A673 (cell line): ENCODE measurements around the gene TTC21A. TPM values are rescaled to one million over a fixed set of nuclear protein-coding genes. Genes with fewer than 3 reads are reported as not detected.

Experiments used
- BruUV-seq: library from RNA; stranded (reverse); fragments of 400-500 nt; replicated peaks from 2 replicates; lab custom pipeline; 2021; lab: Mats Ljungman, UMichigan
- CTCF ChIA-PET: fragments of 300-600 bp; sonication (Branson Sonifier 250); formaldehyde crosslinking; loops from one replicate; lab custom pipeline; 2022; ENCODE audit warnings: antibody characterized with exemption; lab: Charles Lee
- POLR2A ChIA-PET: fragments of 300-600 bp; sonication (Branson Sonifier 250); formaldehyde crosslinking; loops from one replicate; lab custom pipeline; 2022; ENCODE audit warnings: antibody characterized with exemption; ENCODE audit not compliant: low non-redundant PET; lab: Charles Lee
- DNase-seq: peaks from one replicate; pipeline ENCODE4 v3.0.0-alpha.2; 2015; ENCODE audit warnings: low spot score
- H3K27ac ChIP-seq: fragments of 200-600 bp; sonication (generic); 2 replicates; pipeline ENCODE4 v1.5.1; 2016; ENCODE audit warnings: mixed run types, low read depth, mild to moderate bottlenecking, mixed read lengths, antibody characterized with exemption, low read length; ENCODE audit not compliant: poor library complexity, severe bottlenecking
- H3K27me3 ChIP-seq: fragments of 200-600 bp; sonication (generic); replicated peaks from 2 replicates; pipeline ENCODE4 v1.6.1; 2017; ENCODE audit warnings: mixed run types, low read depth, mild to moderate bottlenecking, mixed read lengths, antibody characterized with exemption, low read length; ENCODE audit not compliant: insufficient read depth, poor library complexity
- H3K36me3 ChIP-seq: fragments of 200-600 bp; sonication (generic); 2 replicates; pipeline ENCODE4 v1.6.1; 2016; ENCODE audit warnings: mixed run types, mild to moderate bottlenecking, mixed read lengths, antibody characterized with exemption, low read length; ENCODE audit not compliant: insufficient read depth, poor library complexity, severe bottlenecking
- H3K4me1 ChIP-seq: fragments of 200-600 bp; sonication (generic); 2 replicates; pipeline ENCODE4 v1.6.1; 2017; ENCODE audit warnings: mixed run types, mild to moderate bottlenecking, mixed read lengths, antibody characterized with exemption, low read length; ENCODE audit not compliant: insufficient read depth, poor library complexity, severe bottlenecking
- H3K4me3 ChIP-seq: fragments of 200-600 bp; sonication (generic); 2 replicates; pipeline ENCODE4 v1.5.1; 2016; ENCODE audit warnings: low read depth, mixed run types, mild to moderate bottlenecking, mixed read lengths, low read length; ENCODE audit not compliant: poor library complexity, severe bottlenecking
- H3K9me3 ChIP-seq: fragments of 200-600 bp; sonication (generic); 2 replicates; pipeline ENCODE4 v1.6.1; 2016; ENCODE audit warnings: mixed run types, low read depth, mild to moderate bottlenecking, mixed read lengths, antibody characterized with exemption, low read length; ENCODE audit not compliant: poor library complexity, severe bottlenecking
- CTCF ChIP-seq: fragments of 300-800, 200-600 bp; sonication (generic); conservative IDR thresholded peaks from 2 replicates; pipeline ENCODE4 v1.5.1; 2017; ENCODE audit warnings: low read depth, mild to moderate bottlenecking, antibody characterized with exemption, low read length, moderate library complexity, mixed read lengths
- EZH2 ChIP-seq: fragments of 200-600 bp; sonication (generic); IDR thresholded peaks from 2 replicates; pipeline ENCODE4 v1.6.1; 2017; ENCODE audit warnings: borderline replicate concordance, low read depth, mild to moderate bottlenecking, mixed read lengths, antibody characterized with exemption, low read length; ENCODE audit not compliant: poor library complexity, severe bottlenecking
- intact Hi-C: fragments of 100-400 bp; cut with micrococcal nuclease; formaldehyde crosslinking; loops from one replicate; pipeline ENCODE4 v1.10.0; 2022; ENCODE audit not compliant: unreplicated experiment
- total RNA-seq: library from RNA; stranded (reverse); gene quantifications from 2 replicates; pipeline ENCODE4 v1.2.3, GENCODE V29; 2021

The TTC21A gene
- total RNA-seq, 1 experiment from 2014 or later = 1.4 TPM

GRCh38 chr3:39124876-39125840, 17.7 kb downstream of the TTC21A start:
- DNase-seq = no peak
- Histone ChIP-seq H3K27me3 (no peaks in the 10 kb centered on the region), H3K4me3 (no peak overlapping the region), H3K4me1 (no peaks in the 10 kb centered on the region), H3K9me3 (no peaks in the 10 kb centered on the region), H3K27ac (no peak overlapping the region), H3K36me3 (no peaks in the 10 kb centered on the region)
- TF ChIP-seq EZH2 = no peak
- peak; percentile 36 for TF ChIP-seq CTCF
- POLR2A ChIA-PET = no interaction called here
- intact Hi-C loops = loop anchor here (2.0 kb wide), 1 partner anchor 164 kb away; no protein-coding TSS in a partner anchor
- BruUV-seq = no TSS peak
- CTCF ChIA-PET = interaction anchor here (1.5 to 2.8 kb wide), 3 partner anchors 25 to 167 kb away, joined by 3 to 27 read pairs (median 9); no protein-coding TSS in a partner anchor

GRCh38 chr3:39125841-39126500, 18.5 kb downstream of the TTC21A start:
- Histone ChIP-seq H3K4me1 (no peaks in the 10 kb centered on the region), H3K36me3 (no peaks in the 10 kb centered on the region), H3K9me3 (no peaks in the 10 kb centered on the region), H3K27me3 (no peaks in the 10 kb centered on the region), H3K27ac (no peak overlapping the region), H3K4me3 (no peak overlapping the region)
- intact Hi-C loops = loop anchor here (2.0 kb wide), 1 partner anchor 163 kb away; no protein-coding TSS in a partner anchor
- DNase-seq = no peak
- no TSS peak for BruUV-seq
- ChIA-PET POLR2A (no interaction called here), CTCF (interaction anchor here (0.6 to 2.8 kb wide), 4 partner anchors 24 to 166 kb away, joined by 3 to 27 read pairs (median 8); no protein-coding TSS in a partner anchor)
- no peak for TF ChIP-seq EZH2

GRCh38 chr3:39126532-39127071, 19.1 kb downstream of the TTC21A start:
- Histone ChIP-seq H3K27ac (no peak overlapping the region), H3K4me3 (no peak overlapping the region), H3K4me1 (no peaks in the 10 kb centered on the region), H3K36me3 (no peaks in the 10 kb centered on the region), H3K27me3 (no peaks in the 10 kb centered on the region), H3K9me3 (no peaks in the 10 kb centered on the region)
- intact Hi-C loops = no loop called here
- CTCF ChIA-PET = interaction anchor here (0.6 to 2.8 kb wide), 6 partner anchors 11 to 165 kb away, joined by 3 to 27 read pairs (median 6); no protein-coding TSS in a partner anchor
- BruUV-seq = no TSS peak
- TF ChIP-seq EZH2 (no peak), CTCF (peak; percentile 52)
- POLR2A ChIA-PET = no interaction called here
- DNase-seq = peak; percentile 40
